Endothelial cell of umbilical vein (primary cell): ENCODE data around the gene GIMAP8. TPM values are rescaled to one million over a fixed set of nuclear protein-coding genes. Genes with fewer than 3 reads are reported as not detected.

Source experiments
- BruUV-seq: library from RNA; stranded (reverse); fragments of 400-500 nt; replicated peaks from 2 replicates; lab custom pipeline; 2021; lab: Mats Ljungman, UMichigan
- CTCF ChIA-PET: fragments of 300-600, 350-600 bp; sonication (Branson Sonifier 250); formaldehyde crosslinking; loops from one replicate; lab custom pipeline; 2021; ENCODE audit warnings: antibody characterized with exemption, inconsistent platforms; lab: Charles Lee
- POLR2A ChIA-PET: fragments of 300-600, 350-600 bp; sonication (Branson Sonifier 250); formaldehyde crosslinking; loops from one replicate; lab custom pipeline; 2021; ENCODE audit warnings: antibody characterized with exemption, inconsistent platforms; lab: Charles Lee
- DNase-seq: peaks from one replicate; pipeline ENCODE4 v3.0.0-alpha.2; 2011; ENCODE audit warnings: low read depth, low spot score
- FAIRE-seq: peaks from 2 replicates; lab custom pipeline; 2011; peaks lifted over from hg19 to GRCh38; lab: Jason Lieb, UNC
- H2AFZ ChIP-seq: 2 replicates; pipeline ENCODE4 v1.6.0; 2012; ENCODE audit warnings: low read depth, low read length, control low read depth, inconsistent platforms
- H3K27ac ChIP-seq: 2 replicates; pipeline ENCODE4 v1.5.1; 2011; ENCODE audit warnings: low read depth, mild to moderate bottlenecking, control low read depth, low read length, moderate library complexity; ENCODE audit not compliant: insufficient read depth
- H3K27me3 ChIP-seq, 2 experiments: 2 replicates each; pipeline versions ENCODE4 v1.6.0 to v1.6.1; 2011; ENCODE audit warnings: low read length in 2 of 2, mixed read lengths in 1 of 2; ENCODE audit not compliant: control insufficient read depth in 2 of 2, insufficient read depth in 2 of 2
- H3K36me3 ChIP-seq, 2 experiments: 2 replicates in 1 of 2; 3 replicates in 1 of 2; pipeline ENCODE4 v1.5.1; 2011; ENCODE audit warnings: low read length in 2 of 2, mild to moderate bottlenecking in 1 of 2, moderate library complexity in 1 of 2; ENCODE audit not compliant: control insufficient read depth in 2 of 2, insufficient read depth in 2 of 2; ENCODE audit errors: extremely low read depth in 1 of 2
- H3K4me1 ChIP-seq: 3 replicates; pipeline ENCODE4 v1.5.1; 2011; ENCODE audit warnings: mild to moderate bottlenecking, low read length; ENCODE audit not compliant: control insufficient read depth, insufficient read depth; ENCODE audit errors: extremely low read depth
- H3K4me2 ChIP-seq: 2 replicates; pipeline ENCODE4 v1.6.1; 2011; ENCODE audit warnings: low read length, control low read depth, mixed read lengths; ENCODE audit not compliant: insufficient read depth
- H3K4me3 ChIP-seq, 3 experiments: fragments of 200-600 bp in 1 of 3; sonication (generic), shearing (Covaris generic) in 1 of 3; replicated peaks in 1 of 3; 2 replicates each; pipeline ENCODE4 v1.5.1; 2011 to 2016; ENCODE audit warnings: control low read depth in 3 of 3, low read length in 3 of 3, mild to moderate bottlenecking in 2 of 3, inconsistent platforms in 1 of 3, low read depth in 1 of 3, moderate library complexity in 1 of 3; ENCODE audit not compliant: insufficient read depth in 1 of 3
- H3K79me2 ChIP-seq: 2 replicates; pipeline ENCODE4 v1.6.0; 2012; ENCODE audit warnings: low read length, inconsistent platforms; ENCODE audit not compliant: control insufficient read depth, insufficient read depth
- H3K9ac ChIP-seq: replicated peaks from 2 replicates; pipeline ENCODE3; 2011; ENCODE audit warnings: low read length, control low read depth; ENCODE audit not compliant: insufficient read depth; ENCODE audit errors: extremely low read depth
- H3K9me1 ChIP-seq: replicated peaks from 3 replicates; pipeline ENCODE4 v1.6.0; 2011; ENCODE audit warnings: mild to moderate bottlenecking, low read length; ENCODE audit not compliant: control insufficient read depth, insufficient read depth; ENCODE audit errors: extremely low read depth
- H3K9me3 ChIP-seq: replicated peaks from 2 replicates; pipeline ENCODE4 v1.5.1; 2012; ENCODE audit warnings: low read length, inconsistent platforms; ENCODE audit not compliant: control insufficient read depth, insufficient read depth
- H4K20me1 ChIP-seq: replicated peaks from 2 replicates; pipeline ENCODE3; 2011; ENCODE audit warnings: mild to moderate bottlenecking, low read length; ENCODE audit not compliant: control insufficient read depth, insufficient read depth; ENCODE audit errors: extremely low read depth
- EZH2 ChIP-seq: IDR thresholded peaks from 2 replicates; pipeline ENCODE4 v1.6.1; 2012; ENCODE audit warnings: borderline replicate concordance, low read depth, mild to moderate bottlenecking, moderate library complexity, low read length, inconsistent platforms; ENCODE audit not compliant: severe bottlenecking
- FOS ChIP-seq: IDR thresholded peaks from 2 replicates; pipeline ENCODE4 v1.6.1; 2011; ENCODE audit warnings: mild to moderate bottlenecking, low read length, moderate library complexity, borderline replicate concordance; ENCODE audit not compliant: insufficient read depth
- GATA2 ChIP-seq: IDR thresholded peaks from 2 replicates; pipeline ENCODE4 v1.7.0; 2011; ENCODE audit warnings: low read depth, mild to moderate bottlenecking, moderate library complexity, mixed read lengths, low read length; ENCODE audit not compliant: insufficient read length, insufficient read depth
- JUN ChIP-seq: IDR thresholded peaks from 2 replicates; pipeline ENCODE4 v1.6.1; 2011; ENCODE audit warnings: borderline replicate concordance, low read depth; ENCODE audit not compliant: insufficient read length, insufficient read depth
- MYC ChIP-seq: IDR thresholded peaks from one replicate; pipeline ENCODE4 v1.6.1; 2011; ENCODE audit warnings: mild to moderate bottlenecking, low read depth, low read length
- POLR2A ChIP-seq: IDR thresholded peaks from 2 replicates; pipeline ENCODE4 v1.6.1; 2012; ENCODE audit warnings: low read depth, mild to moderate bottlenecking, control low read depth, low read length
- POLR2AphosphoS5 ChIP-seq: IDR thresholded peaks from 2 replicates; pipeline ENCODE4 v1.6.1; 2012; ENCODE audit warnings: low read depth, mild to moderate bottlenecking, control low read depth, low read length, moderate library complexity; ENCODE audit not compliant: insufficient read depth
- dilution Hi-C: fragments of 300-500 bp; cut with MboI; formaldehyde crosslinking; loops from one replicate; pipeline ENCODE4 v1.15.0; 2019; ENCODE audit warnings: low sequenced_read_pairs; ENCODE audit not compliant: extremely low pct_ligation_motif_present
- intact Hi-C: fragments of 100-400 bp; cut with micrococcal nuclease; formaldehyde crosslinking; loops from one replicate; pipeline ENCODE4 v1.10.0; 2022
- polyA plus RNA-seq, 4 experiments: library from polyadenylated mRNA; depleted of rRNA in 3 of 4; stranded (reverse) in 3 of 4; unstranded in 1 of 4; fragments of >200 nt; gene quantifications; 2 replicates each; pipeline versions ENCODE4 v1.2.1 to v1.2.3, GENCODE V29; 2011 to 2012; ENCODE audit warnings: missing spikeins in 1 of 4
- total RNA-seq: library from RNA; stranded (reverse); gene quantifications from 2 replicates; pipeline ENCODE4 v1.2.3, GENCODE V29; 2021
- TF ChIP-seq, protein P1 (sequence below): IDR thresholded peaks from 2 replicates; pipeline ENCODE4 v1.6.1; 2011; ENCODE audit not compliant: insufficient read depth, insufficient read length
- TF ChIP-seq, protein P2 (sequence below), 2 donors: IDR thresholded peaks; 1 replicate in 1 of 2; 2 replicates in 1 of 2; pipeline ENCODE4 v1.5.1; 2011; ENCODE audit warnings: low read length in 2 of 2, mild to moderate bottlenecking in 2 of 2, moderate library complexity in 2 of 2, control low read depth in 1 of 2, inconsistent platforms in 1 of 2, low read depth in 1 of 2; ENCODE audit not compliant: insufficient read depth in 1 of 2; ENCODE audit errors: extremely low read depth in 1 of 2

Gene GIMAP8
- total and polyA plus RNA-seq, 2 donors (not counting 3 experiments of a cell fraction or from before 2014, with no cell fraction given): 32.2 to 71.8 TPM

DNA sequence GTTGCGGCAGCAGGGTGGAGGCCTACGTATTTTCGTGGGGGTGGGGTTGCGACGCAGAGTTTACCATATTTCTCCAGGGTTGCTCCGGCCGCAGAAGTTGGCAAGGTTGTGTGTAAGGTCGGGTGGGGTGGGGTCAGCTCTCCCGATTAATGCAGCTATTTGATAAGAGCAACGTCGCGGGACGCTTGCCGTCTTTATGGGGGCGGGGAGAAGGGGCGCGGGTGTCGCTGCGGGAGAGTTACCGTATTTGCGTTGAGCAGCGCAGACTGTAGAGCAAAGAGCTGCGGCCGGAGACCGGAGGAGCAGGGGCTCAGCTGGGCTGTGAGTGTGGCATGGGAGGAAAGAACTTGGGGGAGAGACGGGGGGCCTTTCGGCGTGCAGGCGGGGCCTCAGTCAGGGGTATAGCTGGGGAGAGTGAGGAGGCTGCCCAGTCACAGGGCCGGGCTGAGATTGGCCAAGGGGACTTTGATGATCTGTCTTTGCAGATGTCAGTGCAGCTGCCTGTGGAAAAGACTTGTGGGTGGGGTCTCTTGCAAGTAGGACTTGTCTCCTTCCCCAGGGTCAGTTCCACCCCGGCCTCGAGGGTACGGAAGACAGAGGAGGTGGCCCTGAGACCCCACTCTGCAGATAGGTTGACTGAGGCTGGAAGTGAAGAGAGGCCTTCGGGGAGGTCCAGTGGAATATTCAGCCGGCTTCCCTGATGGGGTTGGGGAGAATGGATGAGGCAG is 44.7 kb upstream of the GIMAP8 start:
- peak overlapping the region; percentile 71 for H3K27ac ChIP-seq
- CTCF ChIA-PET: interaction anchor here (0.8 to 2.4 kb wide), 7 partner anchors 9 to 51 kb away, joined by 3 to 11 read pairs (median 4); partner anchors contain the start of gene REPIN1
- no peaks in the 10 kb centered on the region for H3K79me2 ChIP-seq
- H3K9me1 ChIP-seq: no peaks in the 10 kb centered on the region
- H3K4me2 ChIP-seq: peak overlapping the region; percentile 83
- peak overlapping the region; percentile 68 to 81 (median 79) for H3K4me3 ChIP-seq
- peaks cover 15% of the 10 kb centered on the region for H3K4me1 ChIP-seq
- H3K9me3 ChIP-seq: no peaks in the 10 kb centered on the region
- no peaks in the 10 kb centered on the region for H4K20me1 ChIP-seq
- H3K27me3 ChIP-seq: no peaks in the 10 kb centered on the region
- H2AFZ ChIP-seq: peak overlapping the region; percentile 96
- TF ChIP-seq, protein P1, sequence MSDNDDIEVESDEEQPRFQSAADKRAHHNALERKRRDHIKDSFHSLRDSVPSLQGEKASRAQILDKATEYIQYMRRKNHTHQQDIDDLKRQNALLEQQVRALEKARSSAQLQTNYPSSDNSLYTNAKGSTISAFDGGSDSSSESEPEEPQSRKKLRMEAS: no peak
- TF ChIP-seq GATA2: no peak
- TF ChIP-seq JUN: no peak
- TF ChIP-seq, protein P2, sequence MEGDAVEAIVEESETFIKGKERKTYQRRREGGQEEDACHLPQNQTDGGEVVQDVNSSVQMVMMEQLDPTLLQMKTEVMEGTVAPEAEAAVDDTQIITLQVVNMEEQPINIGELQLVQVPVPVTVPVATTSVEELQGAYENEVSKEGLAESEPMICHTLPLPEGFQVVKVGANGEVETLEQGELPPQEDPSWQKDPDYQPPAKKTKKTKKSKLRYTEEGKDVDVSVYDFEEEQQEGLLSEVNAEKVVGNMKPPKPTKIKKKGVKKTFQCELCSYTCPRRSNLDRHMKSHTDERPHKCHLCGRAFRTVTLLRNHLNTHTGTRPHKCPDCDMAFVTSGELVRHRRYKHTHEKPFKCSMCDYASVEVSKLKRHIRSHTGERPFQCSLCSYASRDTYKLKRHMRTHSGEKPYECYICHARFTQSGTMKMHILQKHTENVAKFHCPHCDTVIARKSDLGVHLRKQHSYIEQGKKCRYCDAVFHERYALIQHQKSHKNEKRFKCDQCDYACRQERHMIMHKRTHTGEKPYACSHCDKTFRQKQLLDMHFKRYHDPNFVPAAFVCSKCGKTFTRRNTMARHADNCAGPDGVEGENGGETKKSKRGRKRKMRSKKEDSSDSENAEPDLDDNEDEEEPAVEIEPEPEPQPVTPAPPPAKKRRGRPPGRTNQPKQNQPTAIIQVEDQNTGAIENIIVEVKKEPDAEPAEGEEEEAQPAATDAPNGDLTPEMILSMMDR (IDR thresholded peaks at IDR 0.05; ENCODE audit: extremely low read depth in 1 of 2, insufficient read depth in 1 of 2, low read depth in 1 of 2, low read length in 2 of 2): no peak
- no peak for TF ChIP-seq POLR2A
- no peak for TF ChIP-seq MYC
- no peak for TF ChIP-seq EZH2
- TF ChIP-seq POLR2AphosphoS5: no peak
- no peak for TF ChIP-seq FOS
- POLR2A ChIA-PET: interaction anchor here (0.5 to 0.6 kb wide), 2 partner anchors 33 to 39 kb away, joined by 3 read pairs; no protein-coding TSS in a partner anchor
- dilution Hi-C loops: no loop called here
- no TSS peak for BruUV-seq
- FAIRE-seq: no peak
- no peak for DNase-seq
- no peaks in the 10 kb centered on the region for H3K36me3 ChIP-seq
- H3K9ac ChIP-seq: peak overlapping the region; percentile 81
- intact Hi-C loops: loop anchor here (1.0 kb wide), 2 partner anchors 26 to 39 kb away; partner anchors contain the start of gene ZNF775
